DND-41 (cell line): ENCODE measurements around the gene SEC14L2.

ENCODE experiments used
- EZH2 ChIP-seq: IDR thresholded peaks from 3 replicates; pipeline ENCODE4 v1.6.1; 2012; ENCODE audit warnings: borderline replicate concordance, low read depth, mild to moderate bottlenecking, moderate library complexity, low read length, inconsistent platforms; ENCODE audit not compliant: severe bottlenecking
- TF ChIP-seq, protein P1 (sequence below): IDR thresholded peaks from 2 replicates; pipeline ENCODE4 v1.5.1; 2012; ENCODE audit warnings: borderline replicate concordance, low read length, moderate library complexity, mild to moderate bottlenecking; ENCODE audit not compliant: poor library complexity, severe bottlenecking; ENCODE audit errors: extremely low read depth

DNA sequence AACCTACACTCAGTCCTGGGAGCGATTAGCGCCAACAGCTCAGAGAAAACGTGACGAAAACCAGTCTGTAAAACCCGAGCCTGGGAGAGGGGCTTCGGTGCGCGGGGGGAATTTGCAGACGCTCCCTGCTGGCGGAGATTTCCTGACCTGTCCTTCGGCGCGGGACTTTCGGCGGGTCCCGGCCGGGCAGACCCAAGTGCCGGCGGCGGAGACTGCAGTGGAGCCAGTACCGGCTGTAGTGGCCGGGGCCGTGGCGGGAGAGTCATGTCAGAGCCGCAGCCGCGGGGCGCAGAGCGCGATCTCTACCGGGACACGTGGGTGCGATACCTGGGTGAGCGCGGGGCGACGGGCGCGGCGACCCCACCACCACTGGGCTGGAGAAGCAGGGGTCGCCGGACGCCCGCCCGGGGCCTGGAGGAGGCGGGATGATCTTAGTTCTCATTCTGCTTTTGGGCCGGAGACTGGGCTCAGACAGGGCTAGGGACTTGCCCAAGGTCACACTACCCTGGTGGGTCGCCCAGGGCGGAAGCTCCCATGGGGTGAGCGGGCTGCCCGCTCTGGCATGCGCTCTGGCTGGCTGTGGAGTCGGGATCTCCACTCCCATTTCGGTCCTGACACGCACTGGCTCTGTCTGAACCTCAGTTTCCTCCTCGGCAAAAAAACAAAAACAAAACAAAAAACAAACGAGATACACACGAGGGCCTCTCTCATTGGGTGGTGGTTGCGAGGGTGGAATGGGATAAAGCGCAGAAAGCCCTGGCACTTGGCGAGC is 29.0 kb downstream of the SEC14L2 start, which contains the start of gene MTFP1:
- TF ChIP-seq, protein P1, sequence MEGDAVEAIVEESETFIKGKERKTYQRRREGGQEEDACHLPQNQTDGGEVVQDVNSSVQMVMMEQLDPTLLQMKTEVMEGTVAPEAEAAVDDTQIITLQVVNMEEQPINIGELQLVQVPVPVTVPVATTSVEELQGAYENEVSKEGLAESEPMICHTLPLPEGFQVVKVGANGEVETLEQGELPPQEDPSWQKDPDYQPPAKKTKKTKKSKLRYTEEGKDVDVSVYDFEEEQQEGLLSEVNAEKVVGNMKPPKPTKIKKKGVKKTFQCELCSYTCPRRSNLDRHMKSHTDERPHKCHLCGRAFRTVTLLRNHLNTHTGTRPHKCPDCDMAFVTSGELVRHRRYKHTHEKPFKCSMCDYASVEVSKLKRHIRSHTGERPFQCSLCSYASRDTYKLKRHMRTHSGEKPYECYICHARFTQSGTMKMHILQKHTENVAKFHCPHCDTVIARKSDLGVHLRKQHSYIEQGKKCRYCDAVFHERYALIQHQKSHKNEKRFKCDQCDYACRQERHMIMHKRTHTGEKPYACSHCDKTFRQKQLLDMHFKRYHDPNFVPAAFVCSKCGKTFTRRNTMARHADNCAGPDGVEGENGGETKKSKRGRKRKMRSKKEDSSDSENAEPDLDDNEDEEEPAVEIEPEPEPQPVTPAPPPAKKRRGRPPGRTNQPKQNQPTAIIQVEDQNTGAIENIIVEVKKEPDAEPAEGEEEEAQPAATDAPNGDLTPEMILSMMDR = no peak
- no peak for TF ChIP-seq EZH2
